Body of pancreas (tissue), 4 donors: ENCODE data around the gene BMP8B.

Source experiments
- CTCF ChIP-seq, 7 experiments: fragments of 450-650 bp in 4 of 7; fragments of 200-600 bp in 3 of 7; sonication (generic) in 3 of 7; IDR thresholded peaks; one replicate each; pipeline ENCODE4 v1.5.1; 2016 to 2019; ENCODE audit warnings: antibody characterized with exemption in 7 of 7
- POLR2A ChIP-seq, 3 donors: fragments of 450-650 bp; IDR thresholded peaks; one replicate each; pipeline ENCODE4 v1.6.1; 2016; ENCODE audit warnings: antibody characterized with exemption in 3 of 3, mild to moderate bottlenecking in 2 of 3

- TF ChIP-seq POLR2A (IDR thresholded peaks at IDR 0.05), result no peak
- TF ChIP-seq CTCF (IDR thresholded peaks at IDR 0.05), result no peak
Measured at GRCh38 chr1:39727932-39728317, 60.7 kb downstream of the BMP8B start.
